Stimulated activated CD8-positive, alpha-beta memory T cell treated with anti-CD3 and anti-CD28 coated beads, Interleukin-2, amount 100 ng/mL, for 48 hours (primary cell): Measurements from ENCODE around the gene FEN1.
A peak's percentile ranks its signal among the peaks of the same experiment; 100 is the strongest.

Experiments
- DNase-seq, 2 donors: peaks; one replicate each; pipeline ENCODE4 v3.0.0-alpha.2; 2020; ENCODE audit warnings: low read depth in 2 of 2

The FEN1 gene

DNA sequence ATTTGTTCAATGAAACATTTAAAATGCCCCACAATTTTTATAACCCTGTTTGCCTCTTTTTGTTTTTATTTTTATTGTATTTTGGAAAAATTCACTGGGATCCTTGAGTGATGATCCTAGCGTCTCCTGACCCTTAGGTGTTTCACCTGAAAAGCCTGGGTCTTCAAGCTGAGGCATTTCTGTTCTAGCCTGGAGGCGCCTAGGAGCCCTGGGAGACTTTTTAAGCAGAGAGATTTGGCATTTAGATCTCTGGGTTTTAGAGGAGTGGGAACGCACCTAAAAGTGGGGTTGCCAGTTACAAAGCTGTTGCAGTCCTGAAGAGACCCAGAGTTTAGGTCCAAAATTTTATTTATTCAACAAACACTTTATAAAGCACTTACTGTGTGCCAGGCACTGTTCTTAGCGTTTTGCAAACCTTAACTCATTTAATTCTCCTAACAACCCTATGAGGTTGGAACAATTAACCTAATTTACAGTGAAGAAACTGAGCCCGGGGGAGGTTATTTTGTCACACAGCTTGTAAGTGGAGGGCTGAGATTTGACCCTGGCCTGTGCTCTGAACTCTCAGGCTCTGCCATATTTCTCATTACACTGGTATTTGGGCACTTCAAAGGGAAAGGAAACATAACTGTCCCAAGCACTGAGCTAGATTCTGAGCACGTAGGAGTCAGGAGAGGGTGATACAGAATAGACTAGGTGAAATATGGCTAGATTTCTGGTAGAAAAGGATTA, 24.9 kb downstream of the FEN1 start:
- no peak for DNase-seq

DNA sequence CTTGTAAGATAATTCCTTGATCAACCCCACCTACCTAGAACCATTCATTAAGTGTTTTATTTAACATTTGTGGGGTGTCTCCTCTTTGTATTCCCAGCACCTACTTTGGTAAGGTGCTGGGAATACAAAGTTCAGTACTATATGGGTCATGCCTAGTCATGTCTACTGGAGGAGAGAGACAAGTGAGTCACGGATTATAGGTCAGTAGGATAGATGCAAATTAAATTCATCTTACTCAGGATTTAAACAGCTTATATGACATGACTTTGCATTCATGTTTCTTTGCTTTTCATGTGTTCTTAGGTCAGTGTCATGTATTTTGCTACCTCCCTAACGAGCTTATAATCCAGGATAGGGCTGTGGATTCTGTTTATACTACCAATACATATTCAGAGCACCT, 27.5 kb downstream of the FEN1 start:
- DNase-seq: no peak

DNA sequence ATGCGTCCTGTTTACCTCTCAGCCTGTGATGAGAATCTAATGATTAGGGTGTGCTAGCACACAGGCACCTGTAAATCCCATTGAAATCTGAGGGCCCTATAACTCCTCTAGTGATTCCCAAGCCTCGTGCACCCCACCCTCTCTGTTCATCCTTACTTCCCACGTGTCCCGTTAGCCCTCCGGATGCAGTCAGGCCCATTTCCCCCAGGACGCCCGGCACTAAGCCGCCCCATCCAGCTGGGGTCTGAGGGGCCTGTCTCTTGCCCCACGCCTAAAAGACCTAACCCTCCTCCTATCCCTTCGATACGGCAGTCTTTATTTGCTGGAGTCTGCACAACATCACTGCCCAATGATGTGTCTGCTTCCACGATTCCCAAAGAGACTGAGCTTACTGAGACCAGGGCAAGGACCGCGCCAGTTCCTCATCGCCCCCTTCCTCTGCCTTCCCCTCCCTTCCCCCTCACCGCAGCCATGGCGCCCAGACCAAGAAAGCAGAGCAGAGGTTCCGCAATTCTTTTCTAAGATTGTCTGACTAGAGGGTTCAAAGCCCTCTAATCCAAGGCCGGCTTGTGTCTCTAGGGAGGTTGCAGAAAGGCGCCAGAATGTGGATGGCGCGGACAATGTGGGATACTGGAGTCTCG, 34.3 kb downstream of the FEN1 start:
- DNase-seq: no peak

DNA sequence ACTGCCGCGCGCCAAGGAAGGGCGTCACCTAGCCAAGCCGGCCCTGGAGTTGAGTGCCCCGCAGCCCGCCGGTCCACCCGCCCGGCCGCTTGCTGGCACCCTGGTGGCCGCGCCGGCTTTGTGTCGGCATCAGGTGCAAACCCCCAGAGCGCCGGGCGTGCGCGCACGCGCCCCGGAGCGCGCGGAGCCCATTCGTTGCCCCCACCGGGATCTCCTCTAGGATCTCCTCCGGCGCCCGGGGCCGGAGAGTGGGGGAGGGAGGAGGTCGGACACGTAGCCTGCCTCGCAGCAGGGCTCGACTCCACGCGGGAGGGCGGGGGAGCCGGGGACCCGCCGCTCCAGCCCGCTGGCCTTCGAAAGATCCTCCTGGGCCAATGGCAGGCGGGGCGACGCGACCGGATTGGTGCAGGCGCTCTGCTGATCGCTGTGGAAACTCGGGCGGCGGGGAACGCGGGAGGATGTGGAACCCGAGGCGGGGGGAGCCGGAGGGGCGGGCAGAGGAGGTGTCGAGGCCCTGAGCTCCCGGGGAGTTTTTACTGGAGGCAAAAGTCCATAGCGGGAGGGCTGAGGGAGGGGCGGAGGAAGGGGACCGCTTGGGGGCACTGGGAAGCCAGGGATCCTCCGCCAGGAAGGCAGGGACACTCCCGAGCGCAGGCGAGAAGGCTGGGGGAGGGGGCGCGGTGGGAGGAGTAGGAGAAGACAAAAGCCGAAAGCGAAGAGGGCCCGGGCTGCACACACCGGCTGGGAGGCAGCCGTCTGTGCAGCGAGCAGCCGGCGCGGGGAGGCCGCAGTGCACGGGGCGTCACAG, 35.1 kb downstream of the FEN1 start, which contains the start of gene FADS2:
Gene FADS2 (plus strand): TSS at position 730 of the 808 bp plus-strand sequence. CDS start 91 bp downstream, outside the sequence.
- peak; percentile 75 to 76 for DNase-seq

DNA sequence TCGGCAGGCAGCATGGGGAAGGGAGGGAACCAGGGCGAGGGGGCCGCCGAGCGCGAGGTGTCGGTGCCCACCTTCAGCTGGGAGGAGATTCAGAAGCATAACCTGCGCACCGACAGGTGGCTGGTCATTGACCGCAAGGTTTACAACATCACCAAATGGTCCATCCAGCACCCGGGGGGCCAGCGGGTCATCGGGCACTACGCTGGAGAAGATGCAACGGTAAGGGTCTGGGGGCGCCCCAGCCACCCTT, 35.6 kb downstream of the FEN1 start:
- DNase-seq: no peak

DNA sequence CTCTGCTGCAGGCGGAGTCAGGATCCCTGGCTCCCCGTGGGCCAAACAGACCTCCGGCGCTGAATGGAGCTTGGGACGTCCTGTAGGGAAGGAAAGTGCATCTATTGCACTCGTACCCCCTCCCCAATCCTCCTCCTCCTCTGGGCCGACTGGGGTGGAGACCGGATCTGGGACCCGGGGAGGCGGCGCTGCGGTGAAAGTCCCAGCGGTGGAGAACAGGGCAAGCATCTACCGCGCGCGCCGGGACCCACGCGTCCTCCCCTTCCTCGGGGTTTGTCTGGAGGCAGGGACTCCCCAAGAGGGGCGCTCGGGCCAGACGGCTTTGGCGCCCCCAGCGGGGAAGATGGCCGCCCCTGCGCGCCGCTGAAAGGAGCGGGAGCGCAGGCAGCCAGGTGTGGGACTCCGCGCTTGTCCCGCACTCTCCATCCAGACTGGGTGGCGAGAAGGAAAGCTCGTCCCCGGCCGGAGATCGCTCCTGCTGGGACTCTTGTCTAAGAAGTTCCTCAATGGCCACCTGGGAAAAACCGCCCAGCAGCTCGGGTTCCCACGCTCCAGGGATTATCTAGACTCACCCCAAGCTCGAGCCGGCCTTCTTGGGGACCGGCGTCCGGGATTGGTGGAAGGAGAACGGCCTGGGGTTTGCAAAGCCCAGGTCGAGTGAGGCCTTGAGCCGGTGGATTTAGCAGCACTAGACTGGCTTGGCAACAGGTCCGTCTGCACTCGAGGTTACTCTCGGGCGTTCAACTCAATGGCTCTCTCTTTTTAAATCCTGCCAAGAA, 36.1 kb downstream of the FEN1 start:
- peak in 1 of 2 donors; percentile 38 for DNase-seq

DNA sequence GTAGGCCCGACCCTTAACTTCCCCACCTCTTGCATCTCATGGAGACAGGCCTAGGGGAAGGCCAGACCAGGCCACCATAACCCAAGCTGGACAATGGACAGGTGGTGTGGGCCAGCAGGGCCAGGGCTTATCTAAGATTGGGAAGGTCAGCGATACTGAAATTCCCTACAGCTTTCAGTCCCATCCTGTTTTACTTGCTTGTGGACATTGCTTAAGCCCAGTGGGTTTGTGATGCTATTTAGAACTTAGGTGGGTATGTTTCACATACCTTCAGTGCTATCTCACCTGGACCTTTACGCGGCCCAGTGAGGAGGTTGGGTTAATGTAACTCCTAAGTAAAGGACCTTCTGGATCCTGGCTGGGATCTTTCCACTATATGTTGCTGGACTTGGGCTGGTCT, 37.1 kb downstream of the FEN1 start:
- DNase-seq: no peak

DNA sequence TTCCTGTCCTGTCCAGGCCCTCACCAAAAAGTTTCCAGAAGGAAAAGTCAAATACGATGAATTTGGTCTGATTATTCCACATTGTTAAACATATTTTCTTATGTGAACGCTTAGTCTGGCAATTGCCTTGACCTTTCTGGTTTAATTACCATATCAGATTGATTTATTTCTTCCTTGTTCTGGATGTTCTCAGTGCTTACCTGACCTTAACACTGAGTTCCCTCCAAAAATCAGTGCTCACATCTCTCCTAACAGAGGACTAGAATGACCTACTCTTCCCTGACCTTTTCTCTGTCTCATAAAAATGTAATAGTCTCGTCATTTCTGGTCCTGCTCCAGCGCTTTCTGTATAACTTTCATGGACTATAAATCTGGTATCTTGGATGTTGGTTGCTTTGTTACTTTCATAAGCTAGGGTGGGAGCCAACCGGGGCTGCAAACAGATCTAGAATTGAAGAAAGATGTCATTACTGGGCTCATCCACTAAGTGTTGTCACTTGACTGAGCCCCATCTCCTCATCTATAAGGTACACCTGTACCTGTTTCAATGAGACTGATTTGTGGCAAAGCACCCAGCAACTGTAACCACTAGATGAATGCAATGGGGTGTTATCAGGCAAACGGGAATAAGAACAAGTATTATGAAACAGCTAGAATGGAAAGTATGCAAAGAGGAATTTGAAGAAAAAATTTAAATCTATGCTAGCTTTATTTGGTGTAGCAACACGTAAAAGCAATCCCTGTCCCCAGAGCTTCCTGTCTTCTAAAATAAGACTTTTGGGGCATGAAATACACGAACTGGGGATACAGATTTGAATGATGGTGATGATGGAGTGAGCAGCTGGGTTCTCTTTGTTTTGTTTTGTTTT, 37.8 kb downstream of the FEN1 start:
- DNase-seq: no peak

DNA sequence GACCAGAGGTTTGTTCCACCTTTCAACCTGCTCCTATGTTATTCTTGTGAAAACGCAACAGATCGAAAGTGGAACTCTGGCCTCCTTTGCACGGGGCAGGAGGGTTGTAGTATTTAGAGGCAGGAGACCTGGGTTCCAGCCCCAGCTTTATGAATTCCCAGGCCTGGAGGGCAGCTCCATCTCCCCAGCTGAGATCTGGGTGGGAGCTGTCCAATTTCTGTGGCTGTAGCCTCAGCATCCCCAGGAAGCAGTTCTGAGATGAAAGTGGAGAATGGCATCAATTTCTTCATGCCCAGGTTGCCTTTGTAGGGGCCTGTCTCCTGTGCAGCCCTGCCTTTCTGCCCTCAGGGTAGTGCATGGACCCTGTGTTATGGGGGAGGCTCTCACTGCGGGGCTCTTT, 39.5 kb downstream of the FEN1 start:
- no peak for DNase-seq

DNA sequence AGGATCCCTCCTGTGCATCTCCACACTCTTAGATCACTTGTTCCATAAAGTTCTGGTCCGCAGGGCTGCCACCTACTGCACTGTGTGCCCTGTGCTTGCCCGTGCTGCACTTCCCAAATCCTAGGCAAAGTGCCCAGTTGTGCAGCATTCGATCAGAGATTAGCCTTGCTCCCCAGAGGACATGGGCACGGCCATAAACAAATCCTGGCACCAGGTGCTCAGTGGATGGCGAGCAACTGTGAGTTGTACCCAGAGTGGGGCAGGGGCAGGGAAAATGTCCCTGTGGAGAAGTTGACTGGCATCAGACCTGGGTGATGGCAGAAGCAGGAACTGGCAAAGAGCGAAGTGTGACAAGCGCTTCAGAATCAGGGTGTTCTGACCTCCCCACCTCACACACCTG, 40.0 kb downstream of the FEN1 start:
- DNase-seq: no peak

DNA sequence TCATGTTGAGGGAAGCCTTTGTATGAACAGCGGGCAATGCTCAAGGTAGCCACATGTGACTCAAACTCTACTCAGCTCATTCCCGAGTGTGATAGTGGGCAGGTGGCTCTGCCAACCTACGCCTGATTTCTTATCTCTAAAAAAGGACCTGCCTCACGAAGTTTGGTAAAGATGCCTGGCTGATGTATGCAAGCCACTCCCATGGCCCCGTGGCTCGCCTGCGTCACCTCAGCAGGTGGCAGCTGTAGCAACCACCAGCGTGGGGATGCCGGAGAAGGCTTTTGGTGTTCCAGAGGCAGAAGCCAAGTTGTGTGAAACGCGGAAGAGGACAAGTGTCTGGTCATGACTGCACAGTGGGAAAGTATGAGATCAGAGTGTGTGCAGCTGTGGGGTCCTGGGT, 40.8 kb downstream of the FEN1 start:
- DNase-seq: no peak

DNA sequence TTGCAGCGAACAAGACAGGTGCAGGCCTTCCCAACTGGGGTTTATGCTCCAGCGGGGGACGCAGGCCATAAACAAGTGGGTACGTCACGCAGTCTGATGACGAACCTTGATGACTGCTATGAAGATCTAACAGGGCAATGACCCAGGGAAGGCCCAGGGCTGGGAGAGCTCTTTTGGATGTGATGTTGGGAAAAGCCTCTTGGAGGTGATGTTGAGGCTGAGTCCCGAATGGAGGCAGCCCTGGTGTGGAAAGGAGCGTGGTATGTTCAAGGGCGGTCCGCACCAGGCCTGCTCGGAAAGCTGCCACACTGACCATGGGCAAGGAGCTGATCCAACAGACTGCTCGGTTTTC, 41.2 kb downstream of the FEN1 start:
- no peak for DNase-seq

DNA sequence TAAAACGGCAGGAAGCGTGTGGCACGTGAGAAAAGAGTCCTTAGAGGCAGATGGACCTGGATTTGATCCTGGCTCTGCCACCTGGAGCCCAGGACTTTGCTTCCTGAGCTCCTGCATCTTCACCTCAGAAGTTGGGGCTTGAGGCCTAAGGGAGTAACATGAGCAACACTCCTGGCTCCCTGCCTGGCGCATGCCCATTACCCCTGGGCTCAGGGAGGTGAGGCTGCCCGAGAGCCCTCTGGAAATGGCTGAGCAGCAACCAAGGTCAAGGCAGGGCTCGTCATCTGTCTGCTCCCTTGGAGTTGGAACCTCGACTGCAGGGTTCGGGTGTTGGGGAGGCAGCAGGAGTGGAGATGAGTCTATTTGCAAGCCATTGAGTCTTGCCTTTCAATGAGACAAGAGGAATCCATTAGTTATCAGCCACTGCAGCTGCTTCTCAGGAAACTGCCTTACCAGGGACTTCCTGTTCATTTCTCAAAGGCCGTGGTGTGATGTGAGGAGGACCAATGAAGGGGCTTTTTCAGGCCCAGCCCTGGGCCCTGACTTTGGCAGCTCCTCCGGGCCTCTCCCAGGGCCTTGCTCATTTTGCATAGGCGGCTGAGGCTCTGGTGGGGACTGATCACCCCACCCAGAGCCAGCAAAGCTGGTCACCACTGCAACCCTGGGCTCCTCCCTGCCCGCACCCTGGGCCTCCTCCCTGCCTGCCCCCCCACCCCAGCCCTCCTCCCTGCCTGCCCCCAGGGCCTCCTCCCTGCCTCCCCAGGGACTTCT, 41.8 kb downstream of the FEN1 start:
- DNase-seq: peak in 1 of 2 donors; percentile 40

DNA sequence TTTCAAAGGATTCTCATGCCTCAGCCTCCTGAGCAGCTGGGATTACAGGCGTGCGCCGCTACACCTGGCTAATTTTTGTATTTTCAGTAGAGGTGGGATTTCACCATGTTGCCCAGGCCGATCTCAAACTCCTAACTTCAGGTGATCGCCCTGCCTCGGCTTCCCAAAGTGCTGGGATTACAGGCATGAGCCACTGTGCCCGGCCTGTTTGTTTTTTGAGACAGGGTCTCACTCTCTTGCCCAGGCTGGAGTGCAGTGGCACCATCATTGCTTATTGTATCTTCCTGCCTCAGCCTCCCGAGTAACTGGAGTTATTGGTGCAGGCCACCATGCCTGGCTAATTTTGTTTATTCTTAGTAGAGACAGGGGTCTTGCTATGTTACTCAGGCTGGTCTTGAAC, 43.5 kb downstream of the FEN1 start:
- no peak for DNase-seq

DNA sequence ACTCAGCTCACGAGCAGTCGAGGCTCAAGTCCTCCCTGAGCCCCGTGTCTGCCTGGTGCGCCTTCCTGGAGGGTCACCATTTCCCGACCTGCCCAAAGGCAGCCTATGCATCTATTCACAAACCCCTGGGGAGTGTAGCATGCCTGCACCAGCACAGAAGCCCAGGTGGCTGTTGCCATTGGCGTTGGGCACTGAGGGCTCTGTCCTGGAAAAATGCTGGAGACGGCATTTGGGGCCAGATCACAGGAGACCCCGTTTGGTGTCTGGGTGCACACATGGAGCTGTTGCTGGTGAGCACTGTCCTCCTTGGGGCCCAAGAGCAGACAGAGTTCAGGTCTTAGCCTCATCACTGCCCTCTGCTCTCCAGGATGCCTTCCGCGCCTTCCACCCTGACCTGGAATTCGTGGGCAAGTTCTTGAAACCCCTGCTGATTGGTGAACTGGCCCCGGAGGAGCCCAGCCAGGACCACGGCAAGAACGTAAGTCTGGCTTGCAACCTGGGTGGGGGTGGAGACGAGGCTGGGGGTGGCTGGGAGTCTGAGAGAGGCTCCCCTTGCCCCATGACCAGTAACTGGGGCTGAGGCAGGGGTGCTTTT, 44.8 kb downstream of the FEN1 start:
- DNase-seq: no peak

DNA sequence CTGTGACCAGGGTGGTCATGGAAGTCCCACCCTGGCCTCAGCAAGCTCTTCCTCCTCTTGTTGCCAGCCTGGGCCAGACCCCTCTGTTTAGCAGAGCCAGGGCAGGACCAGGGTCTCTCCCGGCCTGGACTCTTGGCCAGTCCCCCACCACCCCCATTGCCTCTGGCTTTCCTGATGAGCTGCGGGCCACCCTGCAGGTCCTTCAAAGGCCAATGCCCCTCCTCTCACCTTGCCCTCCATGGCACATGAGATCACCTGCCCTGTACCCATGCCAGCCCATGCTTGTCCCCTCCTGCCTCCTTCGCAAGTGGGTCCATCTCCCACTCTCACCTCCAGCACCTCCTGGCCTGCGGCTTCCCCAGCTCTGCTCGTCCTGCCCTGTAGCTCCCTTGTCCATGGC, 45.8 kb downstream of the FEN1 start:
- DNase-seq: no peak

DNA sequence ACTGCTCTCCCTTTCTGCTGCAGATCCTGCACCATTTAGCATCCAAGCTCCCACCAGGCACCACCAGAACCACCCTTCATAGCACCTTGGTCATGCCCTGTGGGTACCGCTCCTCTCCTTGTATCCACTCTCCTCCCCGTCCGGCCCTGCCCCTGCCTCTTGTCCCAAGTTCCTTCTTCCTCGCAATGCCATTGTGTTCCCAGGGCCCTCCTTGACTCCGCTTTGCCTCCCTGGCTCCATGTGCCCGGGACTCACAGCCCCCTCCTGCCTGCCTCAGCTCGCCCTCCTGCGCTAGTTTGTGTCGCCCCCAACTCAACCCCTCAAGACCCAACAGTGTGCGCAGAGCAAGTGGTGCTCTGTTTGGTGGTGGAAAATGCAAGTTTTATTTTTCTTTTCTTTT, 46.2 kb downstream of the FEN1 start:
- DNase-seq: no peak

DNA sequence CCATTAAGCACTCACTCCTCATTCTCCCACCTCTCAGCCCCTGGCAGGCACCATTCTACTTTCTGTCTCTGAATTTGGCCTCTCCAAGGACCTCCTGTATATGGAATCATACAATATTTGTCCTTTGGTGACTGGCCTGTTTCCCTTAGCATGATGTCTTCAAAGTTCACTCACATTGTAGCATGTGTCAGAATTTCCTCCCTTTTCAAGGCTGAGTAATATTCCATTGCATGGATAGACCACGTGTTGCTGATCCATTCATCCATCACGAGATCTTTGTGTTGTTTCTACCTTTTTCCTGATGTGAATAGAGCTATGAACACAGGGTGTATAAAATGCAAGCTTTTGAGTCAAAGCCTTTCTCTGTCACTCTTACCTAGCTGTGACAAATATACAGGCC, 47.0 kb downstream of the FEN1 start:
- DNase-seq: no peak

DNA sequence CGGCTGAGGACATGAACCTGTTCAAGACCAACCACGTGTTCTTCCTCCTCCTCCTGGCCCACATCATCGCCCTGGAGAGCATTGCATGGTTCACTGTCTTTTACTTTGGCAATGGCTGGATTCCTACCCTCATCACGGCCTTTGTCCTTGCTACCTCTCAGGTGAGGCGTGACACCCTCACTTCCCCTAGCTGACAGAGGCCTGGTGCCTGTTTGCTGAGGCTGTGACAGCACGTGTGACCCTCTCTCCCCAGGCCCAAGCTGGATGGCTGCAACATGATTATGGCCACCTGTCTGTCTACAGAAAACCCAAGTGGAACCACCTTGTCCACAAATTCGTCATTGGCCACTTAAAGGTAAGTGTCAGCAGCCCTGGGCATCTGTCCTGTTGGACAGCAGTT, 47.7 kb downstream of the FEN1 start:
- no peak for DNase-seq
